MV-4-11 (cell line): ENCODE measurements around the gene CIZ1.
"Not testable (repeated sequence)": the region's sequence is repeated elsewhere in the genome, so short reads cannot be mapped to it uniquely, and the experiment has no call there.

Source experiments
- DNase-seq: peaks from one replicate; lab custom pipeline; 2025; lab: John Stamatoyannopoulos, UW

The CIZ1 gene

GRCh38 chr9:128145536-128145935, 45.8 kb downstream of the CIZ1 start:
- no peak for DNase-seq

- DNase-seq, result no peak
Observed at GRCh38 chr9:128144239-128145181, 46.9 kb downstream of the CIZ1 start.

GRCh38 chr9:128143525-128144238, 47.7 kb downstream of the CIZ1 start:
- DNase-seq, result no peak

GRCh38 chr9:128142596-128142995, 48.8 kb downstream of the CIZ1 start:
- DNase-seq, result no peak

- DNase-seq, result no peak
Observed at GRCh38 chr9:128142061-128142460, 49.3 kb downstream of the CIZ1 start.

GRCh38 chr9:128141604-128142003, 49.8 kb downstream of the CIZ1 start:
- DNase-seq, result no peak

GRCh38 chr9:128139621-128140020, 51.8 kb downstream of the CIZ1 start:
- no peak for DNase-seq

- no peak for DNase-seq
Observed at GRCh38 chr9:128138001-128138400, 53.4 kb downstream of the CIZ1 start.

- peak; percentile 59 for DNase-seq
Observed at GRCh38 chr9:128136816-128137793, 54.3 kb downstream of the CIZ1 start.

- not testable (repeated sequence) for DNase-seq
Observed at GRCh38 chr9:128135561-128135960, 55.8 kb downstream of the CIZ1 start.

- not testable (repeated sequence) for DNase-seq
Observed at GRCh38 chr9:128132139-128132538, 59.2 kb downstream of the CIZ1 start.

- not testable (repeated sequence) for DNase-seq
Observed at GRCh38 chr9:128131346-128131745, 60.0 kb downstream of the CIZ1 start.

GRCh38 chr9:128130651-128131050, 60.7 kb downstream of the CIZ1 start:
- DNase-seq, result not testable (repeated sequence)

GRCh38 chr9:128129976-128130590, 61.3 kb downstream of the CIZ1 start:
- not testable (repeated sequence) for DNase-seq

- DNase-seq, result no peak
Observed at GRCh38 chr9:128128836-128129590, 62.4 kb downstream of the CIZ1 start.

GRCh38 chr9:128127990-128128835, 63.2 kb downstream of the CIZ1 start:
- DNase-seq, result peak; percentile 81

GRCh38 chr9:128127568-128127989, 63.8 kb downstream of the CIZ1 start, which contains the start of gene PTGES2:
TSS of gene PTGES2 (minus strand) at chr9:128127729. CDS start at chr9:128127717, 12 bp downstream.
- peak; percentile 71 for DNase-seq

- DNase-seq, result no peak
Observed at GRCh38 chr9:128125580-128126354, 65.6 kb downstream of the CIZ1 start.
